ENCODE measurements around the gene EEF1AKMT4. TPM values are rescaled to one million over a fixed set of nuclear protein-coding genes. Genes with fewer than 3 reads are reported as not detected.

The EEF1AKMT4 gene
- total RNA-seq, 4 donors from 2014 or later = 5.7 to 14.6 (median 8.5) TPM

- no peak for DNase-seq
- TF ChIP-seq POLR2A (IDR thresholded peaks at IDR 0.05) (no peak), CTCF (IDR thresholded peaks at IDR 0.05 in 4 of 5, conservative IDR thresholded peaks at IDR 0.05 in 1 of 5) (no peak)
- Histone ChIP-seq H3K27ac (no peak overlapping the region), H3K36me3 (peaks cover 0 to 7% of the 10 kb centered on the region in 2 donors), H3K9me3 (no peaks in the 10 kb centered on the region), H3K4me3 (no peak overlapping the region), H3K27me3 (peaks cover 18 to 37% (median 32%) of the 10 kb centered on the region in 3 donors), H3K4me1 (peaks cover 9 to 10% of the 10 kb centered on the region in 2 donors)
- ATAC-seq = no peak
- in situ Hi-C loops (cut with MboI; ENCODE audit: low sequenced_read_pairs in 4 of 4) (loop anchor here in 1 of 4 donors (25.0 kb wide), 1 partner anchor 370 kb away; the partner anchor contains the start of gene PARL), intact Hi-C loops (cut with DNase I; ENCODE audit: low total_unique reads) (no loop called here)
Observed at GRCh38 chr3:184257083-184257915, 7.8 kb downstream of the EEF1AKMT4 start.

- in situ Hi-C loops (cut with MboI; ENCODE audit: low sequenced_read_pairs in 4 of 4) (loop anchor here in 1 of 4 donors (25.0 kb wide), 1 partner anchor 372 kb away; the partner anchor contains the start of gene PARL), intact Hi-C loops (cut with DNase I; ENCODE audit: low total_unique reads) (no loop called here)
- Histone ChIP-seq H3K27me3 (peaks cover 35 to 52% (median 43%) of the 10 kb centered on the region in 3 donors), H3K36me3 (peaks cover 0 to 7% of the 10 kb centered on the region in 2 donors), H3K9me3 (no peaks in the 10 kb centered on the region), H3K4me3 (no peak overlapping the region), H3K27ac (no peak overlapping the region), H3K4me1 (peaks cover 10 to 14% of the 10 kb centered on the region in 2 donors)
- no peak for DNase-seq
- TF ChIP-seq CTCF (IDR thresholded peaks at IDR 0.05 in 4 of 5, conservative IDR thresholded peaks at IDR 0.05 in 1 of 5) (no peak), POLR2A (IDR thresholded peaks at IDR 0.05) (no peak)
- no peak for ATAC-seq
Observed at GRCh38 chr3:184258926-184259325, 9.5 kb downstream of the EEF1AKMT4 start.

- no peak for ATAC-seq
- intact Hi-C loops (cut with DNase I; ENCODE audit: low total_unique reads) = no loop called here
- H3K36me3 ChIP-seq = peaks cover 0 to 7% of the 10 kb centered on the region in 2 donors
Observed at GRCh38 chr3:184259396-184259877, 10.0 kb downstream of the EEF1AKMT4 start.

More at GRCh38 chr3:184259396-184259877, 10.0 kb downstream of the EEF1AKMT4 start:
- H3K27ac ChIP-seq = no peak overlapping the region
- peaks cover 36 to 57% (median 45%) of the 10 kb centered on the region in 3 donors for H3K27me3 ChIP-seq
- no peaks in the 10 kb centered on the region for H3K9me3 ChIP-seq
- H3K4me1 ChIP-seq = peaks cover 10 to 14% of the 10 kb centered on the region in 2 donors
- H3K4me3 ChIP-seq = no peak overlapping the region
- DNase-seq = no peak
- in situ Hi-C loops (cut with MboI; ENCODE audit: low sequenced_read_pairs in 4 of 4) = loop anchor here in 1 of 4 donors (25.0 kb wide), 1 partner anchor 372 kb away; the partner anchor contains the start of gene PARL
- no peak for TF ChIP-seq CTCF (IDR thresholded peaks at IDR 0.05 in 4 of 5, conservative IDR thresholded peaks at IDR 0.05 in 1 of 5)
- TF ChIP-seq POLR2A (IDR thresholded peaks at IDR 0.05) = no peak

Data from gastrocnemius medialis (tissue), 4 donors.